Loucy (cell line): ENCODE measurements around the gene GRB2.

ENCODE experiments used
- CTCF ChIP-seq: fragments of 200-600 bp; sonication (generic); conservative IDR thresholded peaks from 2 replicates; pipeline ENCODE4 v1.5.1; 2014; ENCODE audit warnings: mild to moderate bottlenecking, antibody characterized with exemption, low read length
- EZH2phosphoT487 ChIP-seq: fragments of 200-600 bp; IDR thresholded peaks from 2 replicates; pipeline ENCODE4 v1.6.1; 2018; ENCODE audit warnings: antibody characterized with exemption, mild to moderate bottlenecking, moderate library complexity, borderline replicate concordance

DNA sequence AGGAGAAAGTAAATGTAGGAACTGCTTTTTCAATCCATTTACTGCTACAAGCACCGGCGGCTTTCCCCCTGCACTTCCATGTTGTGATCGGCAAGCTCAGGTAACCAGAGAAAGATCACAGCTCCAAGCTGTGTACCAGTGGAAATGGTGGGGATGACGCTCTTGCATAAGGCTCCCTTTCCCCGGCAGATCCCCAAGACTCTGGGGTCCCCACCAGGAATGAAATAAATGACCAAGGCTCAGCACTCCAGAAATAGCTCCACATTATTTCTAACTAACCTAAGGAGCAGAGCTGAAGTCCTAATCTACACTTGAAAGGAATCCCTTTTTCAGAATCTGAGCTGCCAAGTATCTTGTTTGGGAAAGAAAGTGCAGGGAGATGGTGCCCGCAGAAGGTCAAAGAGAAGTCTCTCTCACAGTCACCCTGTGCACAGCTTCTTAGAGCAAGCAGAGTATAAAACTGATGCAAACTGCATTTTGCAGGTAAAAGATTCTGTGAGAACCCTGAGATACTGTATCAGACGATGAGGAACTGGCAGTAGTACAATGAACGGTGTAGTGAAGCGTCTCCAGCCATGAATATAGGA lies 11.1 kb downstream of the GRB2 start:
- TF ChIP-seq CTCF (no peak), EZH2phosphoT487 (no peak)
